Ishikawa (cell line): Measurements from ENCODE around the gene SLC9A9.

Source experiments
- CEBPB ChIP-seq: IDR thresholded peaks from 2 replicates; pipeline ENCODE4 v1.6.1; 2012
- RAD21 ChIP-seq: IDR thresholded peaks from 2 replicates; pipeline ENCODE4 v1.6.1; 2012; ENCODE audit warnings: low read depth
- TEAD4 ChIP-seq: IDR thresholded peaks from 2 replicates; pipeline ENCODE4 v1.6.1; 2012
- ZBTB7A ChIP-seq: IDR thresholded peaks from 2 replicates; pipeline ENCODE4 v1.6.1; 2012; ENCODE audit warnings: low read depth

- TF ChIP-seq RAD21 (no peak), TEAD4 (no peak), CEBPB (no peak), ZBTB7A (no peak)
Measured at GRCh38 chr3:143313025-143313892, 535.0 kb downstream of the SLC9A9 start.
